ENCODE data around the gene SRBD1. TPM values are rescaled to one million over a fixed set of nuclear protein-coding genes. Genes with fewer than 3 reads are reported as not detected.
"Not testable (repeated sequence)": the region's sequence is repeated elsewhere in the genome, so short reads cannot be mapped to it uniquely, and the experiment has no call there.

SRBD1 gene
- total RNA-seq, 2 donors from 2014 or later, result 5.3 to 9.6 TPM

DNA sequence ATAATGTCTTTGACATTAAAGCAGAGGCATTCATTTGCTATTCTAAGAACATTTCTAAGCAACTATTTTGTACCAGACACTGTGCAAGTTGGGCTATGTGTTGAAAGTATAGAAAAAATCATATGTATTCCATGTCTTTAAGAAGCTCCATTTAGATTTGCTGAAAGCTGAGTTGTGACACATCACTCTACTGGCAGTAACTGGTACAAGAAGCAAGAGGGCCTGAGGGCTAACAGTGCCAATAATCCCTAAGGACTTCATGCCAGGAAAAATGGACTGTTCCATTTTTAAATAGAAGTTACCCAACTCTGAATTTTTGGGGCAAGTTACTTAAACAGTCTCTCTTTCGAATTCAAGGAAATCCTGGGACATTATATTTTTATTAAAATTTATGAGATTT lies 178.7 kb downstream of the SRBD1 start:
- TF ChIP-seq, protein P1, sequence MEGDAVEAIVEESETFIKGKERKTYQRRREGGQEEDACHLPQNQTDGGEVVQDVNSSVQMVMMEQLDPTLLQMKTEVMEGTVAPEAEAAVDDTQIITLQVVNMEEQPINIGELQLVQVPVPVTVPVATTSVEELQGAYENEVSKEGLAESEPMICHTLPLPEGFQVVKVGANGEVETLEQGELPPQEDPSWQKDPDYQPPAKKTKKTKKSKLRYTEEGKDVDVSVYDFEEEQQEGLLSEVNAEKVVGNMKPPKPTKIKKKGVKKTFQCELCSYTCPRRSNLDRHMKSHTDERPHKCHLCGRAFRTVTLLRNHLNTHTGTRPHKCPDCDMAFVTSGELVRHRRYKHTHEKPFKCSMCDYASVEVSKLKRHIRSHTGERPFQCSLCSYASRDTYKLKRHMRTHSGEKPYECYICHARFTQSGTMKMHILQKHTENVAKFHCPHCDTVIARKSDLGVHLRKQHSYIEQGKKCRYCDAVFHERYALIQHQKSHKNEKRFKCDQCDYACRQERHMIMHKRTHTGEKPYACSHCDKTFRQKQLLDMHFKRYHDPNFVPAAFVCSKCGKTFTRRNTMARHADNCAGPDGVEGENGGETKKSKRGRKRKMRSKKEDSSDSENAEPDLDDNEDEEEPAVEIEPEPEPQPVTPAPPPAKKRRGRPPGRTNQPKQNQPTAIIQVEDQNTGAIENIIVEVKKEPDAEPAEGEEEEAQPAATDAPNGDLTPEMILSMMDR (IDR thresholded peaks at IDR 0.05), result no peak
- H3K9me3 ChIP-seq, result no peaks in the 10 kb centered on the region
- H3K27ac ChIP-seq, result no peak overlapping the region
- H3K36me3 ChIP-seq, result no peaks in the 10 kb centered on the region
- no peaks in the 10 kb centered on the region for H3K27me3 ChIP-seq
- no peak for DNase-seq (ENCODE audit: low spot score)
- no peaks in the 10 kb centered on the region for H3K4me1 ChIP-seq
- no peak overlapping the region for H3K4me3 ChIP-seq

DNA sequence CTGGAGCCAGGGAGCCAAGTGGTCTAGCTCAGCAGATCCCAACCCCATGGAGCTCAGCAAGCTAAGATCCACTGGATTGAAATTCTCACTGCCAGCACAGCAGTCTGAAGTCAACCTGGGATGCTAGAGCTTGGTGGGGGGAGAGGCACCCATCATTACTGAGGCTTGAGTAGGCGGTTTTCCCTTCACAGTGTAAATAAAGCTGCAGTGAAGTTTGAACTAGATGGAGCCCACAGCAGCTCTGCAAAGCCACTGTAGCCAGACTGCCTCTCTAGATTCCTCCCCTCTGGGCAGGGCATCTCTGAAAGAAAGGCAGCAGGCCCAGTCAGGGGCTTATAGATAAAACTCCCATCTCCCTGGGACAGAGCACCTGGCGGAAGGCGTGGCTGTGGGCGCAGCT lies 185.0 kb downstream of the SRBD1 start:
- not testable (repeated sequence) for H3K9me3 ChIP-seq; H3K27me3 ChIP-seq; H3K4me3 ChIP-seq; H3K4me1 ChIP-seq; H3K27ac ChIP-seq; DNase-seq (ENCODE audit: low spot score); H3K36me3 ChIP-seq

DNA sequence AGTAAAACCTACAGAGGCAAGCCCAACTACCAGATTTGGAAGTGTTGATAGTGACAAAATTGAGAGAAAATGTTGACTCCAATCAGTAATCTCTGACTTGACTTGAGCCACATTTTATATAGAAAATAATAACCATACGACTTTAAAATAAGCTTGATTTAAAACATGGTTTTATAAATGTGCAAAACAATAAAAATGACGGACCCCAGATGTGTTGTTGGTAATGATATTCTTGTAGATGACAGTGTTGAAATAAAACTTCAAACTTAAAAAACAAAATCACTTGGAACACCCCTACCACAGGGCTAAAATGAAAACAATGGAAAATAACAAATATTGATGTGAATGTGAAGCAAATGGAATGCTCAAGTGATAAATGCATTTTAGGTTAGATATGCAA lies 188.1 kb downstream of the SRBD1 start:
- no peak for DNase-seq (ENCODE audit: low spot score)
- TF ChIP-seq, protein P1 (IDR thresholded peaks at IDR 0.05), result no peak
- no peaks in the 10 kb centered on the region for H3K27me3 ChIP-seq

DNA sequence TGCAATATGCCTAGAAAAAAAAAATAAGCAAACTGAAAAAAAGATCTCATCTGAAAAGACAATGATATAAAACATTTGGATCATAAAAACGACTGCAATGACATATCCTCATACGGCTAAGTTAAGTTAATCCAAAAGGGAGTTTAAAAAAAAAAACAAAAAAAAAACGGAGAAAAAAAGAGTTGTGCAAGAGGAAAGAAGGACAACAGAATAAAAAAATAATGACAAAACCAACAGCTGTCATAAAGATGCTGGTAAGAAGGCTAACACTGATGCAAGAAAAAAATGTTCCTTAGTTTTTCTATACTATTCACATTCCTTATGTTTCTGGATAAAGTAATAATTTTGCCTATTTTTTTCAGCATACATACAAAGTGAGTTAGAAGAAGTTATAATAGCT lies 192.5 kb downstream of the SRBD1 start:
- H3K36me3 ChIP-seq, result peaks cover 4% of the 10 kb centered on the region
- DNase-seq (ENCODE audit: low spot score), result no peak
- H3K4me1 ChIP-seq, result no peaks in the 10 kb centered on the region
- no peak overlapping the region for H3K4me3 ChIP-seq
- H3K9me3 ChIP-seq, result no peaks in the 10 kb centered on the region
- TF ChIP-seq, protein P1 (IDR thresholded peaks at IDR 0.05), result no peak
- no peaks in the 10 kb centered on the region for H3K27me3 ChIP-seq
- no peak overlapping the region for H3K27ac ChIP-seq

More for the DNA sequence above, 188.1 kb downstream of the SRBD1 start:
- Histone ChIP-seq H3K9me3 (no peaks in the 10 kb centered on the region), H3K4me3 (no peak overlapping the region), H3K27ac (no peak overlapping the region), H3K36me3 (no peaks in the 10 kb centered on the region), H3K4me1 (no peaks in the 10 kb centered on the region)

DNA sequence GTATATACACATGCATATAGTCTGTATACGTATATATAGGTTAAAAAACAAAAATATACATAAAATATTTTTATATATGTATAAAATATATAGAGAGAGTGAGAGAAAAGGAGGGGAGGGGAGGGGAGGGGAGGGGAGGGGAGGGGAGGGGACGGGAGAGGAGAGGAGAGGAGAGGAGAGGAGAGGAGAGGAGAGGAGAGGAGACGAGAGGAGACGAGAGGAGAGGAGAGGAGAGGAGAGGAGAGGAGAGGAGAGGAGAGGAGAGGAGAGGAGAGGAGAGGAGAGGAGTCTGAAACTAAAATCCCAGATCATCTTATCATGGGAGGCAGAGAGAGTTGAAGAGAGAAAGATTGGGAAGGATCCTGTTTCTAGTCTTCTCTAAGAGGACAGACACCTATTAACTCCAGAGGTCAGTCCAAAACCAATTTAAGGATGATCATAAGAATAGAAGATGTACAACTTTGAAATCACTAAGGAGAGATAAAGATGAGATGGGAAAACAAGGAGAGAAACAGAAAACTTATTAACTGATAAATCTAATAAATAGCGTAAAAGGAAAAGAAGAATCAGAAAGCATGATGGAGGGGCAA lies 195.4 kb downstream of the SRBD1 start:
- no peaks in the 10 kb centered on the region for H3K27me3 ChIP-seq
- TF ChIP-seq, protein P1 (IDR thresholded peaks at IDR 0.05), result no peak

DNA sequence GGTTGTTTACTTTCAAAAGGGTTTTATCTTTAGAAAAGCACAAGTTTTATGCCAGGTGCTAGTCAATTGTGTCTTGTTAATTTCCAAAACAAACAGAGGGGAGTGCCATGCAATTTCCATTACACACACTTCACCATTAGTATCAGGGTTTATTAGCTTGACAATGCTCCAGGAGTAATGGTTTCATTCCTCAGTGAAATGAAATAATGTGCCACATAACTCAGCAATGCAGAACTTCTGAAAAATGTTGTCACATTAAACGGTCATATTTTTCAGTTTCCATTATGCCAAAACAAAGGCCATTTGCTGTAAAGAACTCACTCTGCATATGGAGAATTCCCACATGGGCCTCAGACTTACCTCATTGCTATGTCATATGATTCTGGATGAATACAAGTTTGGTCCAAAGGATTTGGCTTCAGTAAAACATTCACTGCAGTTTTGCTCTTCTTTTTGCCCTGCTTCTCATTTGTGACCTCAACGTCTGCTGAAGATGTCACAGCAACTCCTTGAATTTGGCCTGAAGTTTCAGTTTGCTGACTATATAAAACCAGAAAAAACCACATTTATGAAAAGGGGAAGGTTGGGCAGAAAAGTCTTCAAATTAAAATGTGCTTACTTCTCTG lies 198.2 kb downstream of the SRBD1 start:
- DNase-seq (ENCODE audit: low spot score), result no peak
- Histone ChIP-seq H3K27ac (peak overlapping the region; percentile 4 to 32), H3K4me1 (no peaks in the 10 kb centered on the region), H3K4me3 (no peak overlapping the region), H3K27me3 (no peaks in the 10 kb centered on the region), H3K9me3 (no peaks in the 10 kb centered on the region), H3K36me3 (peaks cover 4% of the 10 kb centered on the region)
- TF ChIP-seq, protein P1 (IDR thresholded peaks at IDR 0.05), result no peak

More for the DNA sequence above, 195.4 kb downstream of the SRBD1 start:
- DNase-seq (ENCODE audit: low spot score), result no peak
- Histone ChIP-seq H3K27ac (no peak overlapping the region), H3K36me3 (peaks cover 4% of the 10 kb centered on the region), H3K4me1 (no peaks in the 10 kb centered on the region), H3K4me3 (no peak overlapping the region), H3K9me3 (no peaks in the 10 kb centered on the region)

Measured in right atrium auricular region (tissue), 2 donors.